GM18519 (cell line): ENCODE data around the gene ANP32E.
"Not testable (repeated sequence)": the region's sequence is repeated elsewhere in the genome, so short reads cannot be mapped to it uniquely, and the experiment has no call there.

Experiments used
- ATAC-seq: cut with Tn5 transposase; IDR thresholded peaks from one replicate; pipeline ENCODE4 v1.9.1; 2021; ENCODE audit warnings: mild to moderate bottlenecking, moderate library complexity; ENCODE audit not compliant: unreplicated experiment, low FRiP score

ANP32E gene

DNA sequence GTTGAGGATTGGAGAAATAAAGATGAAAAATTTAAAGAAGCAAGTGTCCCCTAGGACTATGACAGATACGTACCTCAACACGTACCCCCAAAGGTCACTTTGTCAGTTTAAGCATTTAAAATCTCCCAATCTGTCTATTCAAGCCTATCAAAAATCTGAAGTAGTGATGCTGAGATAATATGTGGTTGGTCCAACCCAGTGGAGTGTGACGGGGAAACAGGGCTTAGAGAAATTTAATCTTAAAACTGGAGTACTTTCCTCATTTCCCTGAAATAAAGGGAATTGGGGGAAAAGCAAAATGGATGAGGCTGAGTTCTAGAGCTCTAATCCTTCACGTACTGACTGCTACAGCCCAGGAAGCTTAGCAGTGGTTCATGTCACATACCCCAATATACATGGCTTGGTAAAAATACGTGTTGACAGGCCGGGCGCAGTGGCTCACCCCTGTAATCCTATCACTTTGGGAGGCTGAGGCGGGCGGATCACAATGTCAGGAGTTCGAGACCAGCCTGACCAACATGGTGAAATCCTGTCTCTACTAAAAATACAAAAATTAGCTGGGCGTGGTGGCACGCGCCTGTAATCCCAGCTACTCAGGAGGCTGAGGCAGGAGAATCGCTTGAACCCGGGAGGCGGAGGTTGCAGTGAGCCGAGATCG, 21.7 kb downstream of the ANP32E start:
- not testable (repeated sequence) for ATAC-seq

DNA sequence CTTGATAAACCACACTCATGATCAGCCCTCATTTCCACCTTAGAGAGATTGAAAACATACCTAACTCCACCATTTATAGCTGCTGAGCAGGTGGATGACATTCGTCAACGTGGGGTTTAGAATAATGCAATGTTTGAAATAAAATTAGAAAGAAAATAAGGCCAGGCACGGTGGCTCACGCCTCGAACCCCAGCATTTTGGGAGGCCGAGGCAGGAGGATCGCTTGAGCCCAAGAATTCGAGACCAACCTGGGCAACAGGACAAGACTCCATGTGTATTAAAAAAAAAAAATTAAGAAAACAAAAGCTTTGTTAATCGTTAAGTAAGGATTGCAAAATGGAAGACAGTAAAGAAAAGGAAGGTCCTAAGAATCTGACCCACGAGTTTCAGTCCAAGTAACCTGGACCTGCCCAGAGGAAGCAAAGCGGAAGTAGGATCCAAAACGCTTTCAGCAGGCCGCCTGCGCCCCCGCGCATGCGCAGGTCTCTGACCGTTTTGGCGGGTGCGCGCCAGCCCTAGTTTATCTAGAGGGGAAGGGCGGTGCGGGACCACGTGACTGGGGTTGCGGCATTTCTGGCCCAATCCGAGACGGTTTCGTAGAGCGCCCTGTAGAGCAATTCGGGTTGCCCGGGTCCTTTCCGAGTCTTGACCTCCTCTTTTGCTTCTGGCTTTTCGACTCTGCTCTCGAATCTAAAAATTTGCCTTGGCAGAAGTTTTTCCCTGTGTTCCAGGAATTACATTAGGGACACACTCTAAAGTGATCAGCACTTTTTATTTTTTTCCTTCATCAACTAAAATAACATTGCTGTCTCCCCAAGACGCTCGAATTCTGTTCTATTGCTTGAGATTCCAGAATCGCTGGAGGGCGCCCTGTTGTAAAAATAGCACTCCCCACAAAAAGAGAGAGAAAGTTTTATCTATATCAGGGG, 22.5 kb downstream of the ANP32E start:
- no peak for ATAC-seq

DNA sequence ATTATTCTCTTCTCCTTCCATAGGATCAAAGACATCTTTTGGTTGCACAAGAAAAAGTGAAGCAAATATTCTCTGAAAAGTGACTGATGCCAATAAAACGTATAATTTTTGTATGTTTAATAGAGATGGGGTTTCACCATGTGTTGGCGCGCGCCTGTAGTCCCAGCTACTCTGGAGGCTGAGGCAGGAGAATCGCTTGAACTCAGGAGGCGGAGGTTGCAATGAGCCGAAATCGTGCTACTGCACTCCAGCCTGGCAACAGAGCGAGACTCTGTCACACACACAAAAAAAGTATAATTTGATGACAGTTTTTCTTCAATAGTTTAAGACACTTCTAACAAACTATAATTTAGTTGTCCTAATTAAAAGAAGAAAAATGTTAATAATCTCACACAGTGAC, 23.8 kb downstream of the ANP32E start:
- ATAC-seq: no peak

DNA sequence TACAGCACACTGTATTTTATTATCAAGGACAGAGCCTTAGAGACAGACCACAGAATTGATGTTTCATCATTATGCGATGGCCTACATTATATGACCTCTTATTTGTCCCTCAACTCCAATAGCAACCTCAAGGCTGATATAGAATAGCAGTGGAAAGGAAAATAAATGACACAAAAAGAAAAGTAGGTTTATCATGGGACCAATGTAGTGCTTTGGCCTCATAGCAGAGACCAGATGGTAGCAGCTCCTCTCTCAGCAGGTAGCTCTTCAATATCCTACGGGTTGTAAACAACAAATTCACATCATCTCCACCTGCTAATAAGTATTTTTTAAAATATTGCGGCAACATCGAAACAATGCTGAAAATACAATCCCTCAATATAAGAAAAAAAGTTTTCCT, 25.2 kb downstream of the ANP32E start:
- ATAC-seq: no peak

DNA sequence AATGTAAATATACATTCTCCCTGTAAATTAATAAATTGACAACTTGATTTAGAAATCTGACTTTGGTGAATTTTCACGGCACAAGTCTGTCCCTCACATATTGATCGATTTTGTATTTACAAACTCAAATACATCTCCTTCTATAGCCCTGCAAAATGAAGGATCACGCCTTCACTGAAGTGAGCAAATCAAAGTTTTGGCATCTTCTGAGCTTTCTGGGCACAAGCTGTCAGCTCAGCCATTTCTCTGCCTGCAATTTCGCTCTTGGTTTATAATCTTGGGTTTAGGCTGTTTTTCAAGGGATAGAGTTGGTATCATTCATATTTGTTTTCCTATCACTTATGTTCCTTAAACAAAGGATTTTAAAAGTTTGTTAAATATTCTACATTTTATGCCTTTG, 25.8 kb downstream of the ANP32E start:
- ATAC-seq: no peak

DNA sequence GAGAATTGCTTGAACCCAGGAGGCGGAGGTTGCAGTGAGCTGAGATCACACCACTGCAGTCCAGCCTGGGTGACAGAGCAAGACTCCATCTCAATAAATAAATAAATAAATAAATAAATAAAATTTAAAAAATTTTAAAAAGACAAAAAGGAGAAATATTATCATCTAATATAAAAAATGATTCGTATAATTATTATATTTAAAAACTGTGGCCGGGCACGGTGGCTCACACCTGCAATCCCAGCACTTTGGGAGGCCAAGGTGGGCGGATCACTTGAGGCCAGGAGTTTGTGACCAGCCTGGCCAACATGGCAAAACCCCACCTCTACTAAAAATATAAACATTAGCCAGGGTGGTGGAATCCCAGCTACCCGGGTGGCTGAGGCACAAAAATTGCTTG, 27.5 kb downstream of the ANP32E start:
- ATAC-seq: not testable (repeated sequence)

DNA sequence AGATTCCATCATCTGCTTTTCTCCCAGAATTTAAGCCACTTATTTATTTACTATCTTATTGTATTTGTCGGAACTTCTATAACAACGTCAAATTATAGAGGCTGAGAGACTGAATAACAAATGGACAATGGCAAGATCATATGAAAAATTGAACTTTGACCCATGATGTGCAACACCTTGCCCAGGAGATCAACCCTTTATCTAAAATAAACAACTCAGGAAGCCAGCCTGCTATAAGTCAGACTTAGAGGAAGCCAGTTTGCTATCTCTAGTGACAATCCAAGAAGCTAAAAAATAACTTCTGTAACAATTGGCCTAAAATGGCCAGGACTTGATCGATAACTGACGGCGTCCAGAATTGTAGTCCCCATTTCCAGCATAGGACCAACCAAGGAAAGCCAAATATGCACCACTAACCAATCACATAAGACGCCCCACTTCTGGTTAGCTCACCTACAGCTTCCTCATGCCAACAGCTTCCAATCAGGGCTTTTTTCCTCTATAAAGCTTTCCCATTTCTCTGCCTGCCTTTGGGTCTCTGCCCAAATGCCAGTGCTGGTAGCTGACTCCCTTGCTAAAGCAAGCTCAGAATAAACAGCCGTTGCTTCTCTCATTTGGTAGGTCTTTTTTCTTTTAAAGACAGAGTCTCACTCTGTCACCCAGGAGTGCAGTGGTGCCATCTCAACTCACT, 28.5 kb downstream of the ANP32E start:
- no peak for ATAC-seq

DNA sequence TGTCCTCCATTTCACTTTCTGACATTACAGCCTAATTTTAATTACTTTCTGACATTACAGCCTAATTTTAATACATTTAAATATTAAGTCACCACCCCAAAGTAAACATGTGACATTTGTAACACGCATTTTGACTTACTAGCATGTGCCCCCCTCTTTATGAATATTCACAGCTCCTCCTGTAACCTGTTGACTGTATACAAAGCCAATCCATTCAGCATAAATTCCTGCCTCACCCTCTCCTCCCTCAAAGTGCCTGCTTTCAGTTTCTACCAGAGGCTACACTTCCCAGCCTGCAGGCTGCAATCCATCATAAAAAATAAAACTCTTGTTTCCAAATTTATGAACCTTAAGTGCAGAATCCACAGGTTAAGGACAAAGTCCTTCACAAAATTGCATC, 39.5 kb downstream of the ANP32E start:
- no peak for ATAC-seq

DNA sequence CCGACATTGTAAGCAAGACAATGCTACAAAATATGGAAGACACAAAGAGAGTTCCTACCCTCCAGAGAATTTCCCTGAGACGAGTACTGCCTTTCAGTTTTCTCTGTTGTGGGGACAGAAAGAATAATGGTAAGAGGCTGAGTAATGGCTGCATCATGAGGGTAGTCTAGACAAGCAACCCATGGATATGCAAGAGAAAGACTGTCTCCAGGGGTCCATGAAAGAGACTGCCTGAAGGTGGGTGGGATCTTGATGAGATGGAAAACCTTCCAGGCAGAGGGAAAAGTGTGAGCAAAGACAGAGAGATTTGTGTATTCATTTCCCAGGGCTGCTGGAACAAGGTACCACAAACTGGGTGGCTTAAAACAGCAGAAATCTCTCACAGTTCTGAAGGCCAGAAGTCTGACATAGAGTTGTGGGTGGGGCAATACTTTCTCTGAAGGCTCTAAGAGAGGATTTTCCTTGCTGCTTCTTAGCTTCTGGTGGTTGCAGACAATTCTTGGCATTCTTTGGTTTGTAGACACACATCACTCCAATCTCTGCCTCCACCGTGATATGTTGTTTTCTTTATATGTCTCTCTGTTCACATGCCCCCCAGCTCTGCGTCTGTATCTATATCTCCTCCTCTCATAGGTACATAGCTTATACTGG, 41.4 kb downstream of the ANP32E start:
- ATAC-seq: no peak

DNA sequence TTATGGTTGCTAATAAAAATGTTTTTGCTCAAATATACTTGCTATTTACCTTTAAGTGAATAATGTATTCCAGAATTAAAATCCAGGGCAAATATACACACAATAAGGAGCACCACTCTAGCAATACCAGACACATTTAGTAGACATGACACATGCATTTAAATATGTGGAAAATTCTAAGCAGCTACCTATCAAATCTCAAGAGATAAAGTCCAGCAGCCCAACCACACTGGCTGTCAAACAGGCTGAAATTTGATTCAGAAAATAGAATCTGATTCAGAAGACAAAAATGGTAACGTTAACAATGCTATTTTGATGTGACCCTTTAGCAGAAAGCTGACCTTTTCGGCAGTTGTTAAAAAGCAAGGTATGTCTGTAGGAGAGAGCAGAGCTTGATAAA, 43.9 kb downstream of the ANP32E start:
- no peak for ATAC-seq

DNA sequence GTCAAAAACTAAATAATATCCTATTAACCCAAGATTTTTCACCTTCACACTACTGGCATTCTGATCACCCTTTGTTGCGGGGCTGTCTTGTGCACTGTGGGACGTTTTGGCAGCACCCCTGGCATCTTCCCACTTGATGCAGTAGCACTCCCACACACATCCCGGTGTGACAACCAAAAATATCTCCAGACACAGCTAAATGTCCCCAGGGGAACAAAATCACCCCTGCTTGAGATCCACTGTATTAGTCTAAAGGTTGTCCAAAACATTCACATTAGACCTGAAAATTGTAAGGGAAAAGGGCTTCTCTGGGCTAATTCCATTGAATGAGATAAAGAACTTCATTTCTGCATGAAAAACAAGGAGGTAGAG, 48.4 kb downstream of the ANP32E start:
- ATAC-seq: no peak

DNA sequence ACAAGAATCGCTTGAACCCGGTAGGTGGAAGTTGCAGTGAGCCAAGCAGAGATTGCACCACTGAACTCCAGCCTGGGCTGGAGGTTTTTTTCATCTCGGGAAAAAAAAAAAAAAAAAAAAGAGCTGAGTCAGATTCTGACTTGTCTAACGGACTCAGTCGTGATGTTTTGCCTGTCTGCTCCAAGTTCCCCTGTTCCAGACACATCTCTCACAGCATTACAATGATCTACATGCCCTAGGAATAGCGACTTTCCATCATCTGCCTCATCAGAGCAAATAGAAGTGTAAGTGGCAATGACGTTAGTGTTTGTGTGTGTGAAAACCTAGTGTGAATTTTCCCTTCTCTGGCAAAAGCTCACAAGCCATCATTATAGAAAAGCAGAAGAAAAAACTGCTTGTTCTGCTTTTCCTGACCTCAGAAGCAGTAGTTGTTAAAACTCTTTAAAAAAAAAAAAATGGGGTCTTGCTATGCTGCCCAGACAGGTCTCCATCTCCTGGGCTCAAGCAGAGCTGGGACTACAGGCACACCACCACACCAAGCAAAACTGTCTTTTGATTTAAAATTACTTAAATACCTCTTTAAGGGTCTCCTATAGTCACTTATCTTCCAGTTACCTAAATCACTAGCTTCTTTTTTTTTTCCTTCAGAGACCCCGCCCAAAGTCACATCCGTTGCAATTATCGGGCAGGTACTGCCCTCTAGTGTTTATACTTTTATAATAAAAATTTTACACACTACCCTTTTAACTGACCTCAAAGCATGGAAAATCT, 48.9 kb downstream of the ANP32E start:
- ATAC-seq: no peak

DNA sequence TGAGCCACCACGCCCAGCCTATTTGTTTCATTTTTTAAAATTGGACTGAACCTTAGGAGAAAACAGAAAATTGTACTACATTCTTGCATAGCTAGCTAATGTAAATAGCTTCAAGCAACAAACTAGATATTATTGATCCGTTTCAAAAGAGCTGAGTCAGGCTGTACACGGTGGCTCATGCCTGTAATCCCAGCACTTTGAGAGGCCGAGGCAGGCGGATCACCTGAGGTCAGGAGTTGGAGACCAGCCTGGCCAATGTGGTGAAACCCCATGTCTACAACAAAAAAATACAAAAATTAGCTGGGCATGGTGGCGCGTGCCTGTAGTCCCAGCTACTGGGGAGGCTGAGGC, 49.5 kb downstream of the ANP32E start:
- ATAC-seq: not testable (repeated sequence)

DNA sequence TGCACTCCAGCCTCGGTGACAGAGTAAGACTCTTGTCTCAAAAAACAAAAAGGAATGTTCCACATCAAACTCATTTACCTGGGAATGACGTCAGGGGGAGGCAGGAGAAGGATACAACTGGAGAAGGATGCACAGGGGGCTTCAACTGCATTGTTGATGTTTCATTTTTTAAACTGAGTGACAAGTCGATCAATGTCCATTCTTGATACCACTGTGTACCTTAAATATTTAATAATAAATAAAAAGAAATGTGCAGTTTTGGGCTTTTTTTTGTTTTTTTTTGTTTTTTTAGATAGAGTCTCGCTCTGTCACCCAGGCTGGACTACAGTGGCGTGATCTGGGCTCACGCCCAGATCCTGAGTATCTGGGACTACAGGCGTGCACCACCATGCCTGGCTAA, 50.4 kb downstream of the ANP32E start:
- no peak for ATAC-seq

DNA sequence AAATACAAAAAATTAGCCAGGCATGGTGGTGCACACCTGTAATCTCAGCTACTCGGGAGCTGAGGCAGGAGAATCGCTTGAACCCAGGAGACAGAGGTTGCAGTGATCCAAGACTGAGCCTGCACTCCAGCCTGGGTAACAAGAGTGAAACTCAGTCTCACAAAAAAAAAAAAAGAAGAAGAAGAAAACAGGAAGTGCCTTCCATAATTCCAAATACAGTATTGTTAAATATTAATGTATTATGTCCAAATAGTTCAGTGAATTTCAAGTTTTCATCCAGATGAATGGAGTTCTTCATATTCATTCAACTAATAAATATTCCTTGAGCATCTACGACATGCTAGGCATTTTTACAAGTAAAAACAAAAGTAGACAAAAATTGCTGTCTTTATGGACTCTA, 52.9 kb downstream of the ANP32E start:
- no peak for ATAC-seq

DNA sequence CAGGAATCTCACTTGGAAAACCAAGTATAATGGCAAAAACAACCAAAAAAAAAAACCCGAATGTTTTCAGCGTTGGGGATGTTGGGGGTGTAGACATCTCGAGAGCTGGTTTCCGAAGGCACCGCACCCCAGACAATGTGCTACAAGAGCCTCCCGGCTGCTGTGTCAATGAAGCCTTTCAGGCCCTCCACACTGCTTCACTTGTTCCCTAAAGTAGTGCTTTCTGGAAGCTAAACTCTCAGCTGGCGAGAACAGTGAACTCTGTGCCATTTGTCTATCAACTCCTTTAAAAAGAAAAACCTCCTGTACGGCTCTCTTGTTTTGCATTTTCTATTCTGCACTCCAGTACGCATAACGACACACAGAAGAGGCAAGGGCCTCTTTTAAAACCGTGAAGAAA, 53.7 kb downstream of the ANP32E start:
- no peak for ATAC-seq

DNA sequence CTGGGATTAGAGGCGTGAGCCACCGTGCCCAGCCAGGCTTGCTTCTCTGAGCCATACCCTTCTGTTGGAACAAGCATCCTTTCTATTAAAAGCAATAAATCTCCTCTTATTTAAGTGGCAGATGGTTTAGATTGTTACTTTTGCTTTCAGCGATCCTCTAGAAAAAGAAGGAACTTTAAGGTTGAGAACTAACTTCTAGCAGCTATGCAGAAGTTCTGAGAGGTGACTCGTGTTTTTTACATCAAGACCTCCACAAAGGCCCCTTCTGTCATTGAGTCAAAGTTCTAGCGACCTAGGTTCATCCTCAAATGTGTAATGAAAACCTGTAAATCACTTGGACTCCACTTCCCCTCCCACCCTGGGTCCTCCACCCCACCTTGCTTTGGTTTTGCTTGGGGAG, 55.4 kb downstream of the ANP32E start:
- ATAC-seq: no peak

DNA sequence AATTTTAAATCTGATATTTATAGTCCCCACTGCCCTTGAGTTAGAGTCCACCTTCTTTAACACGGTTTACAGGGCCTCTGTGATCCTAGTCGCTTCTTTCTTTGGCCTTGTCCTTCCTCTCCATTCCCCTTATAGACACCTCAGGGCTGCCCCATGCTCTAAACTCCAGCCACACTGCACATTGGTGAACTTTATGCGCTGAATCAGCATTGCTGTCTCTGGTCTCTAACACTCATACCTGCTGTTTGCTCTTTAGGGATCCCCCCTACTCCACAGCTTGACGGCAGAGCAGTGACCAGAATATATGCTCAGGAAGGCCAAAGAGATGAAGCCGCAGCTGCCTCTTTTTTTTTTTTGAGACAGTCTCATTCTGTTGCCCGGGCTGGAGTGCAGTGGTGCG, 56.0 kb downstream of the ANP32E start:
- ATAC-seq: no peak

DNA sequence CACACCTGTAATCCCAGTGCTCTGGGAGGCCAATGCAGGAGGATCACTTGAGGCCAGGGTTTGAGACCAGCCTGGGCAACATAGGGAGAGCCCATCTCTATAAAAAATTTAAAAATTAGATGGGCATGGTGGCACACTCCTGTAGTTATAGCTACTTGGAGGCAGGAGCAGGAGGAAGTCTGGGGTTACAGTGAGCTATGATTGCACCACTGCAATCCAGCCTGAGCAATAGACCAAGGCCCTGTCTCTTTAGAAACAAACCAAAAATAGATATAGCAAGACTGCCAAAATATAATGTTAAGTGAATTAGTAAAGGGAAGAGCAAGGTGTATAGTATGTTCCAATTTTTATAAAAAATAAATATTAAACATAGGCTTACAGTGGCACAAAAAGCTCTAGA, 57.4 kb downstream of the ANP32E start:
- no peak for ATAC-seq

DNA sequence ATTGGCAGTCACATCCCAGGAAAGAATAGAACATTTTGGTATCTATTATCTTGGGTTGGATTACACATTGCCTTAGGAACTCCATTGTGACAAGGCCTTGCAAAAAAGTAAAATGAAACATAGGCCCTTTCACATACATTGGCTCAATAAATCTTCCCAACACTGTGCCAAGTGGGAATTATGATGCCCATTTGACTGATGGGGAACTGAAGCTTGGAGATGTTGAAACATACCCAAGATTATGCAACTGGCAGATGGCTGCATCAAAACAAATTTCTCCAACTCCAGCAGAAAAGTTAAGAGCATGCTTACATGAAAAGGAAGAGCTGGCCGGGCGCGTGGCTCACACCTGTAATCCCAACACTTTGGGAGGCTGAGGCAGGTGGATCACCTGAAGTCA, 59.3 kb downstream of the ANP32E start:
- ATAC-seq: no peak
